ENCODE measurements around the gene GRM5. TPM values are rescaled to one million over a fixed set of nuclear protein-coding genes. Genes with fewer than 3 reads are reported as not detected.

The GRM5 gene
- total RNA-seq, 8 experiments from 2014 or later: 0.05 to 12.6 (median 4.0) TPM; not detected in 2

- peaks cover 0 to 2% of the 10 kb centered on the region in 2 donors for H3K4me1 ChIP-seq (replicated peaks in 1 of 2)
- H3K27ac ChIP-seq: no peak overlapping the region
- no peak overlapping the region for H3K4me3 ChIP-seq
- 0 to 50% methylated on average over 1 of the region's 1 CpG; no CpG with 5 or more reads in 8 of the 10 experiments for WGBS, 10 experiments
- in situ Hi-C loops (cut with MboI; ENCODE audit: low pct_unique_long_range_greater_than_20kb in 2 of 9, low sequenced_read_pairs in 9 of 9, unreplicated experiment in 9 of 9): no loop called here
- ATAC-seq (replicated peaks in 6 of 8): peak in 1 of 8 experiments; percentile 54
These were observed 356.2 kb downstream of the GRM5 start for GRCh38 chr11:88709567-88709966.

GRCh38 chr11:88704485-88704884 is 361.3 kb downstream of the GRM5 start:
- WGBS, 10 experiments: 0 to 100% (median 85%) methylated on average over 1 of the region's 1 CpG; no CpG with 5 or more reads in 2 of the 10 experiments
- peaks cover 2 to 8% of the 10 kb centered on the region in 2 donors for H3K4me1 ChIP-seq (replicated peaks in 1 of 2)
- no peak overlapping the region for H3K4me3 ChIP-seq
- in situ Hi-C loops (cut with MboI; ENCODE audit: low pct_unique_long_range_greater_than_20kb in 2 of 9, low sequenced_read_pairs in 9 of 9, unreplicated experiment in 9 of 9): no loop called here
- ATAC-seq (replicated peaks in 6 of 8): peak in 4 of 8 experiments; percentile 22 to 64 (median 54)
- H3K27ac ChIP-seq: no peak overlapping the region

- ATAC-seq (replicated peaks in 6 of 8): no peak
- in situ Hi-C loops (cut with MboI; ENCODE audit: low pct_unique_long_range_greater_than_20kb in 2 of 9, low sequenced_read_pairs in 9 of 9, unreplicated experiment in 9 of 9): no loop called here
- Histone ChIP-seq H3K4me1 (replicated peaks in 1 of 2) (peaks cover 6 to 13% of the 10 kb centered on the region in 2 donors), H3K27ac (no peak overlapping the region), H3K4me3 (no peak overlapping the region)
- 0 to 100% (median 85%) methylated on average over 1 to 2 of the region's 2 CpGs; no CpG with 5 or more reads in 3 of the 10 experiments for WGBS, 10 experiments
These were observed 364.0 kb downstream of the GRM5 start for GRCh38 chr11:88701816-88702215.

GRCh38 chr11:88697139-88697538 is 368.6 kb downstream of the GRM5 start:
- H3K4me3 ChIP-seq: no peak overlapping the region
- H3K27ac ChIP-seq: no peak overlapping the region
- peak in 5 of 8 experiments; percentile 46 to 98 (median 91) for ATAC-seq (replicated peaks in 6 of 8)
- in situ Hi-C loops (cut with MboI; ENCODE audit: low pct_unique_long_range_greater_than_20kb in 2 of 9, low sequenced_read_pairs in 9 of 9, unreplicated experiment in 9 of 9): no loop called here
- H3K4me1 ChIP-seq (replicated peaks in 1 of 2): peaks cover 13 to 32% of the 10 kb centered on the region in 2 donors
- 8 to 72% (median 40%) methylated on average over 1 to 3 of the region's 3 CpGs for WGBS, 10 experiments

GRCh38 chr11:88695689-88696414 is 369.9 kb downstream of the GRM5 start:
- WGBS, 10 experiments: 0 to 100% (median 80%) methylated on average over 1 to 7 of the region's 11 CpGs; no CpG with 5 or more reads in 1 of the 10 experiments
- Histone ChIP-seq H3K4me1 (replicated peaks in 1 of 2) (peaks cover 13 to 35% of the 10 kb centered on the region in 2 donors), H3K4me3 (no peak overlapping the region), H3K27ac (no peak overlapping the region)
- peak in 3 of 8 experiments; percentile 21 to 64 (median 61) for ATAC-seq (replicated peaks in 6 of 8)
- in situ Hi-C loops (cut with MboI; ENCODE audit: low pct_unique_long_range_greater_than_20kb in 2 of 9, low sequenced_read_pairs in 9 of 9, unreplicated experiment in 9 of 9): no loop called here

GRCh38 chr11:88692306-88693086 is 373.3 kb downstream of the GRM5 start:
- 30 to 90% (median 67%) methylated on average over 1 to 4 of the region's 4 CpGs; no CpG with 5 or more reads in 1 of the 10 experiments for WGBS, 10 experiments
- no peak overlapping the region for H3K4me3 ChIP-seq
- peak in 2 of 8 experiments; percentile 45 to 54 for ATAC-seq (replicated peaks in 6 of 8)
- H3K4me1 ChIP-seq (replicated peaks in 1 of 2): peaks cover 9 to 40% of the 10 kb centered on the region in 2 donors
- no peak overlapping the region for H3K27ac ChIP-seq
- in situ Hi-C loops (cut with MboI; ENCODE audit: low pct_unique_long_range_greater_than_20kb in 2 of 9, low sequenced_read_pairs in 9 of 9, unreplicated experiment in 9 of 9): no loop called here

GRCh38 chr11:88689548-88690240 is 376.1 kb downstream of the GRM5 start:
- WGBS, 10 experiments: 17 to 100% (median 68%) methylated on average over 1 to 5 of the region's 6 CpGs; no CpG with 5 or more reads in 1 of the 10 experiments
- no peak overlapping the region for H3K4me3 ChIP-seq
- in situ Hi-C loops (cut with MboI; ENCODE audit: low pct_unique_long_range_greater_than_20kb in 2 of 9, low sequenced_read_pairs in 9 of 9, unreplicated experiment in 9 of 9): no loop called here
- H3K4me1 ChIP-seq (replicated peaks in 1 of 2): peaks cover 0 to 16% of the 10 kb centered on the region in 2 donors
- ATAC-seq (replicated peaks in 6 of 8): no peak
- H3K27ac ChIP-seq: no peak overlapping the region

GRCh38 chr11:88683024-88683423 is 382.8 kb downstream of the GRM5 start:
- H3K27ac ChIP-seq: no peak overlapping the region
- WGBS, 10 experiments: 11 to 92% (median 28%) methylated on average over 1 of the region's 1 CpG; no CpG with 5 or more reads in 4 of the 10 experiments
- in situ Hi-C loops (cut with MboI; ENCODE audit: low pct_unique_long_range_greater_than_20kb in 2 of 9, low sequenced_read_pairs in 9 of 9, unreplicated experiment in 9 of 9): no loop called here
- H3K4me1 ChIP-seq (replicated peaks in 1 of 2): peaks cover 0 to 5% of the 10 kb centered on the region in 2 donors
- ATAC-seq (replicated peaks in 6 of 8): peak in 5 of 8 experiments; percentile 23 to 82 (median 79)
- H3K4me3 ChIP-seq: no peak overlapping the region

GRCh38 chr11:88680806-88681205 is 385.0 kb downstream of the GRM5 start:
- H3K27ac ChIP-seq: no peak overlapping the region
- H3K4me1 ChIP-seq (replicated peaks in 1 of 2): peaks cover 0 to 5% of the 10 kb centered on the region in 2 donors
- in situ Hi-C loops (cut with MboI; ENCODE audit: low pct_unique_long_range_greater_than_20kb in 2 of 9, low sequenced_read_pairs in 9 of 9, unreplicated experiment in 9 of 9): no loop called here
- ATAC-seq (replicated peaks in 6 of 8): no peak
- no peak overlapping the region for H3K4me3 ChIP-seq
- WGBS, 10 experiments: 83 to 100% (median 100%) methylated on average over 1 of the region's 1 CpG; no CpG with 5 or more reads in 6 of the 10 experiments

GRCh38 chr11:88666364-88666763 is 399.4 kb downstream of the GRM5 start:
- 0 to 80% (median 40%) methylated on average over 1 of the region's 1 CpG; no CpG with 5 or more reads in 6 of the 10 experiments for WGBS, 10 experiments
- ATAC-seq (replicated peaks in 6 of 8): no peak
- Histone ChIP-seq H3K4me3 (no peak overlapping the region), H3K27ac (no peak overlapping the region), H3K4me1 (replicated peaks in 1 of 2) (no peaks in the 10 kb centered on the region)
- in situ Hi-C loops (cut with MboI; ENCODE audit: low pct_unique_long_range_greater_than_20kb in 2 of 9, low sequenced_read_pairs in 9 of 9, unreplicated experiment in 9 of 9): no loop called here

- H3K4me3 ChIP-seq: no peak overlapping the region
- H3K4me1 ChIP-seq (replicated peaks in 1 of 2): no peaks in the 10 kb centered on the region
- H3K27ac ChIP-seq: no peak overlapping the region
- in situ Hi-C loops (cut with MboI; ENCODE audit: low pct_unique_long_range_greater_than_20kb in 2 of 9, low sequenced_read_pairs in 9 of 9, unreplicated experiment in 9 of 9): no loop called here
- ATAC-seq (replicated peaks in 6 of 8): no peak
- 20 to 88% (median 73%) methylated on average over 1 of the region's 1 CpG; no CpG with 5 or more reads in 5 of the 10 experiments for WGBS, 10 experiments
These were observed 408.6 kb downstream of the GRM5 start for GRCh38 chr11:88657076-88657738.

- Histone ChIP-seq H3K4me3 (no peak overlapping the region), H3K27ac (no peak overlapping the region), H3K4me1 (replicated peaks in 1 of 2) (no peaks in the 10 kb centered on the region)
- 41 to 100% (median 79%) methylated on average over 1 to 3 of the region's 3 CpGs for WGBS, 10 experiments
- in situ Hi-C loops (cut with MboI; ENCODE audit: low pct_unique_long_range_greater_than_20kb in 2 of 9, low sequenced_read_pairs in 9 of 9, unreplicated experiment in 9 of 9): no loop called here
- no peak for ATAC-seq (replicated peaks in 6 of 8)
These were observed 409.5 kb downstream of the GRM5 start for GRCh38 chr11:88656283-88656682.
